HG02571 (cell line): ENCODE measurements around the gene TAS2R38.
"Not testable (repeated sequence)": the region's sequence is repeated elsewhere in the genome, so short reads cannot be mapped to it uniquely, and the experiment has no call there.

Experiments
- ATAC-seq: cut with Tn5 transposase; IDR thresholded peaks from one replicate; pipeline ENCODE4 v1.9.1; 2021; ENCODE audit warnings: mild to moderate bottlenecking, moderate library complexity; ENCODE audit not compliant: unreplicated experiment

TAS2R38 gene

GRCh38 chr7:141973673-141974072, at the start of gene TAS2R38:
TAS2R38 (minus strand) TSS chr7:141973773; CDS start chr7:141973689, 84 bp downstream.
- ATAC-seq = no peak

GRCh38 chr7:142018154-142018553, 44.6 kb upstream of the TAS2R38 start:
- ATAC-seq = no peak

- no peak for ATAC-seq
These were observed 43.9 kb upstream of the TAS2R38 start for GRCh38 chr7:142017451-142017850.

- no peak for ATAC-seq
These were observed 39.4 kb upstream of the TAS2R38 start for GRCh38 chr7:142012825-142013511.

GRCh38 chr7:142010952-142011548, 37.5 kb upstream of the TAS2R38 start:
- ATAC-seq = no peak

- no peak for ATAC-seq
These were observed 35.6 kb upstream of the TAS2R38 start for GRCh38 chr7:142009187-142009586.

GRCh38 chr7:142006577-142006976, 33.0 kb upstream of the TAS2R38 start:
- ATAC-seq = no peak

- no peak for ATAC-seq
These were observed 28.6 kb upstream of the TAS2R38 start for GRCh38 chr7:142002179-142002578.

GRCh38 chr7:142001163-142001874, 27.7 kb upstream of the TAS2R38 start:
- no peak for ATAC-seq

- no peak for ATAC-seq
These were observed 26.7 kb upstream of the TAS2R38 start for GRCh38 chr7:142000244-142000643.

GRCh38 chr7:141999058-141999623, 25.6 kb upstream of the TAS2R38 start:
- ATAC-seq = no peak

GRCh38 chr7:141993354-141993753, 19.8 kb upstream of the TAS2R38 start:
- no peak for ATAC-seq

GRCh38 chr7:141992688-141993087, 19.1 kb upstream of the TAS2R38 start:
- no peak for ATAC-seq

- ATAC-seq = no peak
These were observed 18.6 kb upstream of the TAS2R38 start for GRCh38 chr7:141992156-141992555.

- ATAC-seq = no peak
These were observed 17.6 kb upstream of the TAS2R38 start for GRCh38 chr7:141991140-141991539.

GRCh38 chr7:141990011-141990725, 16.6 kb upstream of the TAS2R38 start:
- no peak for ATAC-seq

GRCh38 chr7:141987803-141988202, 14.2 kb upstream of the TAS2R38 start:
- not testable (repeated sequence) for ATAC-seq

GRCh38 chr7:141986923-141987322, 13.3 kb upstream of the TAS2R38 start:
- ATAC-seq = no peak

GRCh38 chr7:141985926-141986325, 12.4 kb upstream of the TAS2R38 start:
- ATAC-seq = not testable (repeated sequence)

GRCh38 chr7:141979568-141979967, 6.0 kb upstream of the TAS2R38 start:
- no peak for ATAC-seq

GRCh38 chr7:141978351-141978750, 4.8 kb upstream of the TAS2R38 start:
- ATAC-seq = no peak
